ENCODE data around the gene TMEM30A.

DNA sequence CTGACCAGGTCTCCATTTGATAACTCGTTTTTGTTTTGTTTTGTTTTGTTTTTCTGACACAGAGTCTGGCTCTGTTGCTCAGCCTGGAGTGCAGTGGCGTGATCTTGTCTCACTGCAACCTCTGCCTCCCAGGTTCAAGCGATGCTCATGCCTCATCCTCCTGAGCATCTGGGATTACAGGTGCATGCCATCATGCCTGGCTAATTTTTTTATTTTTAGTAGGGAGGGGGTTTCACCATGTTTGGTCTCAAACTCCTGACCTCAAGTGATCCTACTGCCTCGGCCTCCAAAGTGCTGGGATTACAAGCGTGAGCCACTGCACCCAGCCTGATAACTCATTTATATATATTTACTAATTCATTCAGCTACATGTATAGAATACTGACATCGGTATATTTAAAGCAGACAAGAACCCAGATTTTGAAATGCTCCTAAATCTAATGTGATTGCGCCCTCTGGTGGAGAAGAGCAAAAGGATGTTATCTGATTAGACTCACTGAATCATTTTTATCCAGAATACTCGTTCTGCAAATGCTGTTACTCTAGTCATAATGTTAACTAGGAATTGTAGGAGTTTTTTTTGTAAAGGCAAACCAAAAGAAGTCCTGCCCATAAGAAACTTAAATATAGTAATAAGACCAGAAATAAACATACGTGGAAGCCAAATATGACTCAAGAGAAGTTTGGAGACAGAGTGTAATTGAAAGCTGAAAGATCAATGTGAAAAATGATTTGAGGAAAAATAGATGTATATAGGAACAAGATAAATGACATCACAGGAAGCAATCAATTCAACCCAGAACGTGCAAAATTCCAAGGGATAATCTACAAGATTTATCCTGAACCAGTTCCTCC lies 73.5 kb downstream of the TMEM30A start:
- TF ChIP-seq, protein P1, sequence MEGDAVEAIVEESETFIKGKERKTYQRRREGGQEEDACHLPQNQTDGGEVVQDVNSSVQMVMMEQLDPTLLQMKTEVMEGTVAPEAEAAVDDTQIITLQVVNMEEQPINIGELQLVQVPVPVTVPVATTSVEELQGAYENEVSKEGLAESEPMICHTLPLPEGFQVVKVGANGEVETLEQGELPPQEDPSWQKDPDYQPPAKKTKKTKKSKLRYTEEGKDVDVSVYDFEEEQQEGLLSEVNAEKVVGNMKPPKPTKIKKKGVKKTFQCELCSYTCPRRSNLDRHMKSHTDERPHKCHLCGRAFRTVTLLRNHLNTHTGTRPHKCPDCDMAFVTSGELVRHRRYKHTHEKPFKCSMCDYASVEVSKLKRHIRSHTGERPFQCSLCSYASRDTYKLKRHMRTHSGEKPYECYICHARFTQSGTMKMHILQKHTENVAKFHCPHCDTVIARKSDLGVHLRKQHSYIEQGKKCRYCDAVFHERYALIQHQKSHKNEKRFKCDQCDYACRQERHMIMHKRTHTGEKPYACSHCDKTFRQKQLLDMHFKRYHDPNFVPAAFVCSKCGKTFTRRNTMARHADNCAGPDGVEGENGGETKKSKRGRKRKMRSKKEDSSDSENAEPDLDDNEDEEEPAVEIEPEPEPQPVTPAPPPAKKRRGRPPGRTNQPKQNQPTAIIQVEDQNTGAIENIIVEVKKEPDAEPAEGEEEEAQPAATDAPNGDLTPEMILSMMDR (IDR thresholded peaks at IDR 0.05): peak; percentile 73 to 90 (median 81)
- no peak for TF ChIP-seq POLR2A (IDR thresholded peaks at IDR 0.05)
- TF ChIP-seq POLR2AphosphoS5 (IDR thresholded peaks at IDR 0.05): no peak
